Fibroblast of skin of left biceps (primary cell): ENCODE results near the gene POFUT1.
"Not testable (repeated sequence)": the region's sequence is repeated elsewhere in the genome, so short reads cannot be mapped to it uniquely, and the experiment has no call there.

ENCODE experiments used
- DNase-seq, 2 experiments: peaks; one replicate each; pipeline ENCODE4 v3.0.0-alpha.2; 2013; ENCODE audit warnings: low read depth in 2 of 2

POFUT1 gene

GRCh38 chr20:32235331-32236047, 27.8 kb downstream of the POFUT1 start:
- no peak for DNase-seq

- DNase-seq, result no peak
These were observed 28.4 kb downstream of the POFUT1 start for GRCh38 chr20:32236048-32236533.

- no peak for DNase-seq
These were observed 29.1 kb downstream of the POFUT1 start for GRCh38 chr20:32236819-32237218.

GRCh38 chr20:32237419-32237818, 29.7 kb downstream of the POFUT1 start:
- DNase-seq, result no peak

GRCh38 chr20:32238483-32239425, 31.1 kb downstream of the POFUT1 start:
- DNase-seq, result no peak

- no peak for DNase-seq
These were observed 32.5 kb downstream of the POFUT1 start for GRCh38 chr20:32240205-32240604.

- no peak for DNase-seq
These were observed 34.1 kb downstream of the POFUT1 start for GRCh38 chr20:32241807-32242206.

GRCh38 chr20:32244150-32244823, 36.6 kb downstream of the POFUT1 start:
- DNase-seq, result no peak

- DNase-seq, result no peak
These were observed 37.3 kb downstream of the POFUT1 start for GRCh38 chr20:32244959-32245358.

- not testable (repeated sequence) for DNase-seq
These were observed 38.5 kb downstream of the POFUT1 start for GRCh38 chr20:32246208-32246607.

GRCh38 chr20:32248043-32248442, 40.4 kb downstream of the POFUT1 start:
- DNase-seq, result no peak

- DNase-seq, result no peak
These were observed 41.5 kb downstream of the POFUT1 start for GRCh38 chr20:32249030-32249738.

- no peak for DNase-seq
These were observed 43.8 kb downstream of the POFUT1 start for GRCh38 chr20:32251470-32251869.

GRCh38 chr20:32252189-32252588, 44.5 kb downstream of the POFUT1 start:
- DNase-seq, result no peak

- not testable (repeated sequence) for DNase-seq
These were observed 53.3 kb downstream of the POFUT1 start for GRCh38 chr20:32260973-32261372.

GRCh38 chr20:32261644-32262043, 54.0 kb downstream of the POFUT1 start:
- no peak for DNase-seq

- no peak for DNase-seq
These were observed 55.8 kb downstream of the POFUT1 start for GRCh38 chr20:32263398-32263954.

- no peak for DNase-seq
These were observed 63.9 kb downstream of the POFUT1 start for GRCh38 chr20:32271620-32272019.

- no peak for DNase-seq
These were observed 66.7 kb downstream of the POFUT1 start for GRCh38 chr20:32274359-32274758.

GRCh38 chr20:32275163-32275562, 67.5 kb downstream of the POFUT1 start:
- not testable (repeated sequence) for DNase-seq
